Keratinocyte (primary cell): Measurements from ENCODE around the gene NET1. TPM values are rescaled to one million over a fixed set of nuclear protein-coding genes. Genes with fewer than 3 reads are reported as not detected.
A peak's percentile ranks its signal among the peaks of the same experiment; 100 is the strongest.

Experiments
- DNase-seq: peaks from one replicate; pipeline ENCODE4 v3.0.0-alpha.2; 2011; ENCODE audit warnings: low read depth, missing footprints, low spot score
- FAIRE-seq: peaks from 2 replicates; lab custom pipeline; 2011; peaks lifted over from hg19 to GRCh38; lab: Jason Lieb, UNC
- H2AFZ ChIP-seq: 2 replicates; pipeline ENCODE4 v1.6.0; 2012; ENCODE audit warnings: low read length, control low read depth, inconsistent platforms; ENCODE audit not compliant: control insufficient read depth
- H3K27ac ChIP-seq: 2 replicates; pipeline ENCODE4 v1.5.1; 2011; ENCODE audit warnings: low read length; ENCODE audit not compliant: control insufficient read depth, insufficient read depth
- H3K27me3 ChIP-seq: 3 replicates; pipeline ENCODE4 v1.6.0; 2011; ENCODE audit warnings: low read length; ENCODE audit not compliant: control insufficient read depth, insufficient read depth; ENCODE audit errors: extremely low read depth
- H3K36me3 ChIP-seq, 2 experiments: 2 replicates in 1 of 2; 3 replicates in 1 of 2; pipeline ENCODE4 v1.5.1; 2011; ENCODE audit warnings: low read length in 2 of 2, mild to moderate bottlenecking in 1 of 2; ENCODE audit not compliant: control insufficient read depth in 2 of 2, insufficient read depth in 2 of 2; ENCODE audit errors: extremely low read depth in 1 of 2
- H3K4me1 ChIP-seq: 3 replicates; pipeline ENCODE4 v1.5.1; 2011; ENCODE audit warnings: low read length; ENCODE audit not compliant: control insufficient read depth, insufficient read depth; ENCODE audit errors: extremely low read depth
- H3K4me2 ChIP-seq: 3 replicates; pipeline ENCODE4 v1.6.0; 2011; ENCODE audit warnings: low read depth, low read length; ENCODE audit not compliant: control insufficient read depth, insufficient read depth; ENCODE audit errors: extremely low read depth
- H3K4me3 ChIP-seq, 3 experiments: fragments of 200-600 bp in 1 of 3; sonication (generic) in 1 of 3; 2 replicates in 2 of 3; 3 replicates in 1 of 3; pipeline ENCODE4 v1.5.1; 2011 to 2016; ENCODE audit warnings: low read length in 3 of 3, mild to moderate bottlenecking in 3 of 3, control low read depth in 2 of 3, inconsistent platforms in 1 of 3, low read depth in 1 of 3, mixed read lengths in 1 of 3, mixed run types in 1 of 3, moderate library complexity in 1 of 3; ENCODE audit not compliant: control insufficient read depth in 2 of 3, insufficient read depth in 2 of 3; ENCODE audit errors: extremely low read depth in 1 of 3
- H3K79me2 ChIP-seq: 2 replicates; pipeline ENCODE4 v1.6.0; 2012; ENCODE audit warnings: low read length; ENCODE audit not compliant: control insufficient read depth, insufficient read depth
- H3K9ac ChIP-seq: 3 replicates; pipeline ENCODE4 v1.6.0; 2011; ENCODE audit warnings: low read length; ENCODE audit not compliant: control insufficient read depth, insufficient read depth; ENCODE audit errors: extremely low read depth
- H3K9me1 ChIP-seq: 3 replicates; pipeline ENCODE4 v1.6.0; 2011; ENCODE audit warnings: low read length; ENCODE audit not compliant: control insufficient read depth, insufficient read depth; ENCODE audit errors: extremely low read depth
- H3K9me3 ChIP-seq: 2 replicates; pipeline ENCODE4 v1.5.1; 2012; ENCODE audit warnings: low read depth, low read length; ENCODE audit not compliant: control insufficient read depth
- H4K20me1 ChIP-seq: 3 replicates; pipeline ENCODE4 v1.6.0; 2011; ENCODE audit warnings: low read length; ENCODE audit not compliant: control insufficient read depth, insufficient read depth; ENCODE audit errors: extremely low read depth
- EZH2 ChIP-seq: IDR thresholded peaks from one replicate; pipeline ENCODE4 v1.6.1; 2012; ENCODE audit warnings: inconsistent platforms, mild to moderate bottlenecking, low read length, moderate library complexity
- dilution Hi-C: fragments of 300-500 bp; cut with MboI; formaldehyde crosslinking; loops from one replicate; pipeline ENCODE4 v1.7.0; 2020; ENCODE audit warnings: low sequenced_read_pairs; ENCODE audit not compliant: extremely low pct_ligation_motif_present
- polyA plus RNA-seq, 5 experiments: library from polyadenylated mRNA; depleted of rRNA in 3 of 5; stranded (reverse) in 3 of 5; stranded (forward) in 1 of 5; unstranded in 1 of 5; fragments of >200 nt; gene quantifications; 1 replicate in 1 of 5; 2 replicates in 3 of 5; 3 replicates in 1 of 5; pipeline versions ENCODE4 v1.2.1 to v1.2.3, GENCODE V29; 2011 to 2012; ENCODE audit warnings: missing spikeins in 2 of 5, low read depth in 1 of 5, low replicate concordance in 1 of 5
- TF ChIP-seq, protein P1 (sequence below), 3 experiments: IDR thresholded peaks in 1 of 3; conservative IDR thresholded peaks in 1 of 3; optimal IDR thresholded peaks in 1 of 3; 2 replicates in 2 of 3; 3 replicates in 1 of 3; pipeline versions ENCODE3 to v1.5.1; 2011; ENCODE audit warnings: low read length in 3 of 3, mild to moderate bottlenecking in 3 of 3, moderate library complexity in 2 of 3, control low read depth in 1 of 3, inconsistent platforms in 1 of 3; ENCODE audit not compliant: insufficient read depth in 2 of 3; ENCODE audit errors: extremely low read depth in 1 of 3

The NET1 gene
- polyA plus RNA-seq, 1 donor (not counting 4 experiments of a cell fraction or from before 2014, with no cell fraction given) = 214 TPM

DNA sequence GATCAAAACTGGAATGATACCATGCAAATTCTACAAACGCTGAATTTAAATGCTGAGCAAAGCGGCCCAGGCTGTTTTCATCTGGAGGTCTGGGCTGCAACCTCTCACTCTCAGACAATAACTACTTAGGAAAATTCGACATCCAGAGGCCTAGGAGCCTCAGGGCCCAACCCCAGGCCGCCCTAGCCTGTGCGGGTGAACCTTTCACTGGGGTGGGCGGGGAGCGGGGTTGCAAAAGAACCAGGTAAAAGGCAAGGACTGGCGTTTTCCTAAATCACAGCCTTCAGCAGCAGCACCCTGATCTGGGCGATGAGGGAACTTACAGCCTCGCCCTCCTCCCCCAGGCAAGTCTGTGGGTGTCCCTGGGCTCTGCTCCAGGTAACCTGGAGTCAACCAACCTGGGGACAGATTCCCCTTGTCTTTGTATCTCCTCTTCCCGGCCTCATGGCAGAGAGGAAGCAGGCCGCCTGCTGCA lies 53.7 kb downstream of the NET1 start:
- Histone ChIP-seq H3K4me2 (peak overlapping the region; percentile 82), H3K4me1 (peaks cover 31% of the 10 kb centered on the region), H3K4me3 (peak overlapping the region in 1 of 3 experiments; percentile 45), H3K36me3 (no peaks in the 10 kb centered on the region), H4K20me1 (no peaks in the 10 kb centered on the region), H3K9me1 (no peaks in the 10 kb centered on the region), H3K9ac (peak overlapping the region; percentile 82), H3K9me3 (peaks cover 8% of the 10 kb centered on the region), H3K27me3 (no peaks in the 10 kb centered on the region), H3K27ac (peak overlapping the region; percentile 69), H2AFZ (peak overlapping the region; percentile 52), H3K79me2 (no peaks in the 10 kb centered on the region)
- dilution Hi-C loops = no loop called here
- FAIRE-seq = peak; percentile 32
- DNase-seq = no peak
- TF ChIP-seq, protein P1, sequence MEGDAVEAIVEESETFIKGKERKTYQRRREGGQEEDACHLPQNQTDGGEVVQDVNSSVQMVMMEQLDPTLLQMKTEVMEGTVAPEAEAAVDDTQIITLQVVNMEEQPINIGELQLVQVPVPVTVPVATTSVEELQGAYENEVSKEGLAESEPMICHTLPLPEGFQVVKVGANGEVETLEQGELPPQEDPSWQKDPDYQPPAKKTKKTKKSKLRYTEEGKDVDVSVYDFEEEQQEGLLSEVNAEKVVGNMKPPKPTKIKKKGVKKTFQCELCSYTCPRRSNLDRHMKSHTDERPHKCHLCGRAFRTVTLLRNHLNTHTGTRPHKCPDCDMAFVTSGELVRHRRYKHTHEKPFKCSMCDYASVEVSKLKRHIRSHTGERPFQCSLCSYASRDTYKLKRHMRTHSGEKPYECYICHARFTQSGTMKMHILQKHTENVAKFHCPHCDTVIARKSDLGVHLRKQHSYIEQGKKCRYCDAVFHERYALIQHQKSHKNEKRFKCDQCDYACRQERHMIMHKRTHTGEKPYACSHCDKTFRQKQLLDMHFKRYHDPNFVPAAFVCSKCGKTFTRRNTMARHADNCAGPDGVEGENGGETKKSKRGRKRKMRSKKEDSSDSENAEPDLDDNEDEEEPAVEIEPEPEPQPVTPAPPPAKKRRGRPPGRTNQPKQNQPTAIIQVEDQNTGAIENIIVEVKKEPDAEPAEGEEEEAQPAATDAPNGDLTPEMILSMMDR (optimal IDR thresholded peaks at IDR 0.05 in 1 of 3, IDR thresholded peaks at IDR 0.05 in 1 of 3, conservative IDR thresholded peaks at IDR 0.05 in 1 of 3; ENCODE audit: extremely low read depth in 1 of 3, insufficient read depth in 2 of 3, low read length in 3 of 3) = no peak
- TF ChIP-seq EZH2 = no peak

DNA sequence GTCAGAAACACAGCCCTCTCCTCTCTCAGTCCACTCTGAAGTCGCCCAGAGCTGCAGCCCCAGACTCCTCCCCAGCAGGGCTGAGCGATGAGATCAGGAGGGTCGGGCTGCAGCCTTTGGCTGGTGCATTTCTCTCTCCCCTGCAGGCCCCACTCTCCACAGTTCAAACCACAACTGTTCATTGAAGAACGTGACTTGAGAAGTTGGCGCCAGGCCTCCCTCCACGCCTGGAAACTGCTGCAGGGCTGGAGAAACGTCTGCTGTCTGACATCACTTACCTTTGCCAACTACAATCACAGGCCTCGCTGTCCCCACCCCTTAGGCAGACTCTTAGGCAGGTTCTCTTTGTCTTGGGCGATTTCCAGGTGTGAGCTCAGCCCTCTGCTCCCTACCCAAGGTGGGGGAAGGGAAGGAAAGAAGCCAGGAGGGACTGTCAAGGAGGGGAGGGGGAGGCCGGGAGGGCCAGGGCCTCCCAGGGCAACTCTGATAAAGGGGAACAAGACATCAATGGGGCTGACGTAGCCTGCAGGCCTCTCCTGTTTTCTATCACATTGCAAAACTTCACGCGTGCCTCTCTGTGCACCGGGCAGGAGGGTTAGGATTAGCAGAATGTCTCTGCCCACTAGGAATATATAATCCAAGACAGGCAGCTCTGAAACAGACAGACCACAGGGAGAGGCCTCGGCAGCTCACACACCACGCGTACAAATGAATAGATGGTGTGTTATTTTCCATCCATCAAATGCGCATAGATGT lies 54.3 kb downstream of the NET1 start:
- no peaks in the 10 kb centered on the region for H3K27me3 ChIP-seq
- peak overlapping the region; percentile 69 for H3K27ac ChIP-seq
- peaks cover 8% of the 10 kb centered on the region for H3K9me3 ChIP-seq
- peak overlapping the region in 1 of 3 experiments; percentile 45 for H3K4me3 ChIP-seq
- FAIRE-seq (peak; percentile 94), DNase-seq (peak; percentile 97)
- no peak for TF ChIP-seq EZH2
- TF ChIP-seq, protein P1 (optimal IDR thresholded peaks at IDR 0.05 in 1 of 3, IDR thresholded peaks at IDR 0.05 in 1 of 3, conservative IDR thresholded peaks at IDR 0.05 in 1 of 3; ENCODE audit: extremely low read depth in 1 of 3, insufficient read depth in 2 of 3, low read length in 3 of 3) = no peak
- peak overlapping the region; percentile 52 for H2AFZ ChIP-seq
- dilution Hi-C loops = no loop called here
- H3K9me1 ChIP-seq = no peaks in the 10 kb centered on the region
- peak overlapping the region; percentile 82 for H3K4me2 ChIP-seq
- H3K4me1 ChIP-seq = peaks cover 31% of the 10 kb centered on the region
- H3K79me2 ChIP-seq = no peaks in the 10 kb centered on the region
- H4K20me1 ChIP-seq = no peaks in the 10 kb centered on the region
- peak overlapping the region; percentile 82 for H3K9ac ChIP-seq
- no peaks in the 10 kb centered on the region for H3K36me3 ChIP-seq
